Measurements from ENCODE around the gene ATOSB.

DNA sequence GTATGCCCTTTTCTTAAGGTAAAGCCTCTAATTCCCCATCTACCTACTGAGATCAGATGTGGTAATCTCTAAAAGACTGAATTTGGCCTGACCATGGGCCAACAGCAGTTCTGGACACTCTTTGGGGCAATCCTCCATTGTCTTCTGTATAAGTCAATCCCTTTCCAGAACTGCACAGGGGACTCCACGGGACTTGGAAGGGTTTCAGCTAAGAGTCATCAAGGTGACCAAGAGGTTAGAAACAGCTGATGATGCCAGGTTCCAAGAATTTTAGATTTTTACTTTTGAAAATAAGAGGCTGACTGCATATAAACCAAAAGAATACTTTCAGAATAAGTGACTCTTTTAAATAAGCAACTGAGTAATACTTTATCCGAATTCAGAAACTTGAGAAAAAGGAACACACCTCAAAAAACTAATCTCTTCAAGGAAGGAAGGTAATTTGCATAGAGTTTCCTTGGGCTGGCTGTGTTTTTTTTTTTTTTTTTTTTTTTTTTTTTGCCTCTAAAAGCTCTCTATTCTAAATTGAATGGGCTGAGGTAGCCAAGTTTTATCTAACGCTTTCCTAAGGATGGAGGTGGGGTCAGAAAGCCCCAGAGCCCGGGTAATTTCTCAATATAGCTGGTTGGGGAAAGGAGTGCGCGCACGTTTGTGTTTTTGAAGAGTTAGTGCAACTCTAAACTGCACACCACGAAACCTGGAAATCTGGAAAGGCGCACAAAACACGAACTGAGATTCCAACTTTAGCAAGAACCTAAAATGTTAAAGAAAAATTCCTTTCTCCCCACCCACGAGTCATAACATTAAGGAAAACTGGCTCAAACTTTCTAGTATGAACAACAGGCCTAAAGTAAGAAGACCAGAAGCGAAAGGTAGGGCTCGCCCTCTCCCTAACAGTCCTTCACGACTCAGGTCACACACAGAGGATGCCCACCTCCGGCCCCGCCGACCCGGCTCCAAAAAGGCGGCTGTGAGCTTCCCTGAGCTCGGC, 44.5 kb downstream of the ATOSB start:
- TF ChIP-seq EZH2 (IDR thresholded peaks at IDR 0.05): no peak
- TF ChIP-seq, protein P1, sequence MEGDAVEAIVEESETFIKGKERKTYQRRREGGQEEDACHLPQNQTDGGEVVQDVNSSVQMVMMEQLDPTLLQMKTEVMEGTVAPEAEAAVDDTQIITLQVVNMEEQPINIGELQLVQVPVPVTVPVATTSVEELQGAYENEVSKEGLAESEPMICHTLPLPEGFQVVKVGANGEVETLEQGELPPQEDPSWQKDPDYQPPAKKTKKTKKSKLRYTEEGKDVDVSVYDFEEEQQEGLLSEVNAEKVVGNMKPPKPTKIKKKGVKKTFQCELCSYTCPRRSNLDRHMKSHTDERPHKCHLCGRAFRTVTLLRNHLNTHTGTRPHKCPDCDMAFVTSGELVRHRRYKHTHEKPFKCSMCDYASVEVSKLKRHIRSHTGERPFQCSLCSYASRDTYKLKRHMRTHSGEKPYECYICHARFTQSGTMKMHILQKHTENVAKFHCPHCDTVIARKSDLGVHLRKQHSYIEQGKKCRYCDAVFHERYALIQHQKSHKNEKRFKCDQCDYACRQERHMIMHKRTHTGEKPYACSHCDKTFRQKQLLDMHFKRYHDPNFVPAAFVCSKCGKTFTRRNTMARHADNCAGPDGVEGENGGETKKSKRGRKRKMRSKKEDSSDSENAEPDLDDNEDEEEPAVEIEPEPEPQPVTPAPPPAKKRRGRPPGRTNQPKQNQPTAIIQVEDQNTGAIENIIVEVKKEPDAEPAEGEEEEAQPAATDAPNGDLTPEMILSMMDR (IDR thresholded peaks at IDR 0.05 in 2 of 3, conservative IDR thresholded peaks at IDR 0.05 in 1 of 3; ENCODE audit: borderline replicate concordance in 1 of 3, insufficient read depth in 1 of 3, low read depth in 2 of 3, low read length in 2 of 3): no peak
- TF ChIP-seq EZH2phosphoT487 (IDR thresholded peaks at IDR 0.05; ENCODE audit: borderline replicate concordance): no peak
- TF ChIP-seq CEBPB (IDR thresholded peaks at IDR 0.05; ENCODE audit: low read depth): no peak

Data from HCT116 (cell line).